ENCODE measurements around the gene TREM1. TPM values are rescaled to one million over a fixed set of nuclear protein-coding genes. Genes with fewer than 3 reads are reported as not detected.
A peak's percentile ranks its signal among the peaks of the same experiment; 100 is the strongest.

The TREM1 gene
- total RNA-seq (100 to 1,000 TPM in 1 of 5 experiments, 10 to 100 TPM in 1, not detected in 3; 15.9 to 251 TPM), polyA plus RNA-seq (not detected), total RNA-seq (not detected)

- Mint-ChIP-seq H3K4me3 (no peak within 1 kb of the TSS), H3K9me3 (peaks cover 0 to 4% (median 0%) of the 10 kb centered on the region in 11 donors), H3K4me1 (peaks cover 0 to 8% (median 0%) of the 10 kb centered on the region in 7 donors), H3K27ac (no peak within 1 kb of the TSS), H3K36me3 (peaks cover 0 to 5% (median 0%) of the 10 kb centered on the region in 5 donors), H3K27me3 (peaks cover 0 to 8% (median 5%) of the 10 kb centered on the region in 5 donors)
- H3K36me3 ChIP-seq (ENCODE audit: control insufficient read depth in 2 of 3, insufficient read depth in 3 of 3, low read length in 3 of 3), result no peaks in the 10 kb centered on the region
- intact Hi-C loops (cut with micrococcal nuclease), result no loop called here
- ATAC-seq (peak; percentile 80), DNase-seq (no peak)
- no peak within 1 kb of the TSS for H3K4me3 ChIP-seq (ENCODE audit: low read length)
- no peaks in the 10 kb centered on the region for H3K4me1 ChIP-seq (ENCODE audit: control insufficient read depth in 2 of 2, insufficient read depth in 2 of 2, low read length in 2 of 2)
- no peak within 1 kb of the TSS for H3K27ac ChIP-seq (ENCODE audit: low read depth, low read length)
- CTCF ChIA-PET, result no interaction called here
- POLR2A ChIA-PET, result no interaction called here
- H3K27me3 ChIP-seq (ENCODE audit: control insufficient read depth in 2 of 2, insufficient read depth in 2 of 2, low read length in 2 of 2), result no peaks in the 10 kb centered on the region
- H3K9me3 ChIP-seq (ENCODE audit: control insufficient read depth in 2 of 3, low read length in 3 of 3), result no peaks in the 10 kb centered on the region
Measured at GRCh38 chr6:41286544-41287346, at the start of gene TREM1. Gene TREM1 (minus strand): TSS chr6:41286682. CDS start chr6:41286655, 27 bp downstream.

GRCh38 chr6:41335943-41336342 is 49.5 kb upstream of the TREM1 start:
- DNase-seq (no peak), ATAC-seq (no peak)
- Histone ChIP-seq H3K27me3 (ENCODE audit: control insufficient read depth in 2 of 2, insufficient read depth in 2 of 2, low read length in 2 of 2) (no peaks in the 10 kb centered on the region), H3K9me3 (ENCODE audit: control insufficient read depth in 2 of 3, low read length in 3 of 3) (no peaks in the 10 kb centered on the region), H3K4me3 (ENCODE audit: low read length) (no peak overlapping the region), H3K27ac (ENCODE audit: low read depth, low read length) (no peak overlapping the region), H3K36me3 (ENCODE audit: control insufficient read depth in 2 of 3, insufficient read depth in 3 of 3, low read length in 3 of 3) (no peaks in the 10 kb centered on the region), H3K4me1 (ENCODE audit: control insufficient read depth in 2 of 2, insufficient read depth in 2 of 2, low read length in 2 of 2) (peaks cover 31 to 42% of the 10 kb centered on the region in 2 donors)
- Mint-ChIP-seq H3K4me1 (peaks cover 22 to 57% (median 51%) of the 10 kb centered on the region in 7 donors), H3K27me3 (peaks cover 0 to 15% (median 0%) of the 10 kb centered on the region in 5 donors), H3K9me3 (no peaks in the 10 kb centered on the region), H3K27ac (peak overlapping the region in 7 of 9 donors; percentile 3 to 92 (median 83)), H3K36me3 (no peaks in the 10 kb centered on the region), H3K4me3 (no peak overlapping the region)
- intact Hi-C loops (cut with micrococcal nuclease), result no loop called here
- ChIA-PET CTCF (interaction anchor here (1.7 kb wide), 1 partner anchor 33 kb away, joined by 5 read pairs; no protein-coding TSS in a partner anchor), POLR2A (no interaction called here)

DNA sequence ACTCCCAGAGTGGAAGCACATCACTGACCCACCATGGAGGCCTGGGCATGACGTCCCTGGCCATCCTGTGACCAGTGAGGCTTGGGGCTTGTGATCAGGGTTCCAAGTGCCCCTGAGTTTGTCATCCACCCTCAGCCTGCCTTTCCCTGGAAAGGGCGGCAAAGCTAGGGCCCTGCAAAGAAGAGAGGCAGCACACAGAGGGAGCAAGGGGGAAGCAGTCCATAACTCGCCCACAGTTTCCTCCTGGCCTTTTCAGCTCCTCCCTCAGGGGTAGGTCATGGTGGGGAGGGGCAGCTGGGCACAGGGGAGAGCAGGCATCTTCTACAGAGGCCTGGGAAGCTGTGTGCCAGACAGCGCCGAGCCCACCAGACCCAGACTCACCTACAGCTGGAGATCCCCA is 48.8 kb upstream of the TREM1 start, which contains the start of gene NCR2:
Gene NCR2, plus strand, starts transcription at position 313 of the 400 bp plus-strand sequence. CDS start 269 bp downstream, outside the sequence.
- no peak for DNase-seq
- Histone ChIP-seq H3K4me3 (ENCODE audit: low read length) (no peak within 1 kb of the TSS), H3K36me3 (ENCODE audit: control insufficient read depth in 2 of 3, insufficient read depth in 3 of 3, low read length in 3 of 3) (no peaks in the 10 kb centered on the region), H3K27ac (ENCODE audit: low read depth, low read length) (peak within 1 kb of the TSS; percentile 57), H3K27me3 (ENCODE audit: control insufficient read depth in 2 of 2, insufficient read depth in 2 of 2, low read length in 2 of 2) (no peaks in the 10 kb centered on the region), H3K9me3 (ENCODE audit: control insufficient read depth in 2 of 3, low read length in 3 of 3) (no peaks in the 10 kb centered on the region), H3K4me1 (ENCODE audit: control insufficient read depth in 2 of 2, insufficient read depth in 2 of 2, low read length in 2 of 2) (peaks cover 31 to 43% of the 10 kb centered on the region in 2 donors)
- peaks cover 0 to 14% (median 0%) of the 10 kb centered on the region in 5 donors for H3K27me3 Mint-ChIP-seq
- no peaks in the 10 kb centered on the region for H3K9me3 Mint-ChIP-seq
- no peaks in the 10 kb centered on the region for H3K36me3 Mint-ChIP-seq
- POLR2A ChIA-PET, result no interaction called here
- intact Hi-C loops (cut with micrococcal nuclease), result no loop called here
- peak within 1 kb of the TSS; percentile 83 to 96 (median 92) for H3K27ac Mint-ChIP-seq
- H3K4me3 Mint-ChIP-seq, result peak within 1 kb of the TSS in 9 of 10 donors; percentile 16 to 79 (median 66)
- H3K4me1 Mint-ChIP-seq, result peaks cover 21 to 60% (median 51%) of the 10 kb centered on the region in 7 donors
- CTCF ChIA-PET, result interaction anchor here (1.7 kb wide), 1 partner anchor 33 kb away, joined by 5 read pairs; no protein-coding TSS in a partner anchor
- no peak for ATAC-seq

DNA sequence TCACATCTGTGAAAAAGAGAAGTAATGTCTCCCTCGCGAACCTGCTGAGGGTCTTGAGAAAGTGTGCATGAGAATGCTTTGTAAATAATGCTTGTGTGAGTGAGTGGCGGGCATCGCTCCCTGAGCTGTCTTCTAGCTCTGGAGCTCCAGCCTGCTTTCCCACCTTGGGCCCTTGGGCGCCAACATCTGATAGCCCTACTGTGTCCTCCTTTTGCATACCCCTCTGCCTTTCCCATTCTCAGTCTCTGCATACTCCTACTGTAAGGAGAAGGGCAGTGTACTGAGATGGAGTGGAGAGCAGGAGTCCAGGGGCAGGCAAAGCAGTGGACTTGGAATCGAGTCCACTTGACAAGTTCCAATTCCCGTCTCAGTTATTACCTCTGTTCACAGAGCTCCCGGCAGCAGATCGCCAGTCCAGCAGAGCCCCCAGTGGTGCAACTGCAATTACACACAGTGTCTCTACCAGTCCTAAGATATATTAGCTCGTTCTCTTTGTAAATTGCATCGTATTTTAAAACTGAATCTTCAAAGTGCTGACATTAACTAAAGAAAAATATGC is 48.1 kb upstream of the TREM1 start:
- H3K9me3 ChIP-seq (ENCODE audit: control insufficient read depth in 2 of 3, low read length in 3 of 3), result no peaks in the 10 kb centered on the region
- Mint-ChIP-seq H3K4me1 (peaks cover 21 to 62% (median 51%) of the 10 kb centered on the region in 7 donors), H3K36me3 (no peaks in the 10 kb centered on the region), H3K4me3 (peak overlapping the region in 9 of 10 donors; percentile 16 to 79 (median 66)), H3K9me3 (no peaks in the 10 kb centered on the region), H3K27me3 (peaks cover 0 to 17% (median 0%) of the 10 kb centered on the region in 5 donors), H3K27ac (peak overlapping the region; percentile 83 to 96 (median 89))
- ATAC-seq, result no peak
- H3K4me1 ChIP-seq (ENCODE audit: control insufficient read depth in 2 of 2, insufficient read depth in 2 of 2, low read length in 2 of 2), result peaks cover 31 to 43% of the 10 kb centered on the region in 2 donors
- no peaks in the 10 kb centered on the region for H3K36me3 ChIP-seq (ENCODE audit: control insufficient read depth in 2 of 3, insufficient read depth in 3 of 3, low read length in 3 of 3)
- CTCF ChIA-PET, result interaction anchor here (1.1 to 1.7 kb wide), 3 partner anchors 10 to 34 kb away, joined by 5 to 6 read pairs (median 5); no protein-coding TSS in a partner anchor
- peak overlapping the region; percentile 57 for H3K27ac ChIP-seq (ENCODE audit: low read depth, low read length)
- POLR2A ChIA-PET, result interaction anchor here (0.6 to 1.5 kb wide), 3 partner anchors 10 to 829 kb away, joined by 3 to 9 read pairs (median 3); no protein-coding TSS in a partner anchor
- intact Hi-C loops (cut with micrococcal nuclease), result loop anchor here in 1 of 2 donors (1.0 kb wide), 2 partner anchors 11 to 35 kb away; no protein-coding TSS in a partner anchor
- H3K4me3 ChIP-seq (ENCODE audit: low read length), result no peak overlapping the region
- no peaks in the 10 kb centered on the region for H3K27me3 ChIP-seq (ENCODE audit: control insufficient read depth in 2 of 2, insufficient read depth in 2 of 2, low read length in 2 of 2)
- DNase-seq, result no peak

GRCh38 chr6:41332842-41333736 is 46.6 kb upstream of the TREM1 start:
- ChIA-PET CTCF (interaction anchor here (0.7 to 2.7 kb wide), 7 partner anchors 11 to 164 kb away, joined by 3 to 11 read pairs (median 5); no protein-coding TSS in a partner anchor), POLR2A (interaction anchor here (0.6 to 1.5 kb wide), 2 partner anchors 11 to 203 kb away, joined by 3 to 9 read pairs; no protein-coding TSS in a partner anchor)
- Mint-ChIP-seq H3K9me3 (no peaks in the 10 kb centered on the region), H3K27me3 (peaks cover 0 to 21% (median 0%) of the 10 kb centered on the region in 5 donors), H3K4me3 (peak overlapping the region in 6 of 10 donors; percentile 8 to 79 (median 64)), H3K27ac (peak overlapping the region; percentile 83 to 96 (median 89)), H3K4me1 (peaks cover 24 to 62% (median 51%) of the 10 kb centered on the region in 7 donors), H3K36me3 (no peaks in the 10 kb centered on the region)
- intact Hi-C loops (cut with micrococcal nuclease), result no loop called here
- no peak overlapping the region for H3K4me3 ChIP-seq (ENCODE audit: low read length)
- no peaks in the 10 kb centered on the region for H3K9me3 ChIP-seq (ENCODE audit: control insufficient read depth in 2 of 3, low read length in 3 of 3)
- DNase-seq (no peak), ATAC-seq (no peak)
- peaks cover 31 to 43% of the 10 kb centered on the region in 2 donors for H3K4me1 ChIP-seq (ENCODE audit: control insufficient read depth in 2 of 2, insufficient read depth in 2 of 2, low read length in 2 of 2)
- no peaks in the 10 kb centered on the region for H3K27me3 ChIP-seq (ENCODE audit: control insufficient read depth in 2 of 2, insufficient read depth in 2 of 2, low read length in 2 of 2)
- peak overlapping the region; percentile 57 for H3K27ac ChIP-seq (ENCODE audit: low read depth, low read length)
- no peaks in the 10 kb centered on the region for H3K36me3 ChIP-seq (ENCODE audit: control insufficient read depth in 2 of 3, insufficient read depth in 3 of 3, low read length in 3 of 3)

All from naive thymus-derived CD4-positive, alpha-beta T cell (primary cell).